GM19438 (cell line): ENCODE results near the gene CSGALNACT2.
"Not testable (repeated sequence)": the region's sequence is repeated elsewhere in the genome, so short reads cannot be mapped to it uniquely, and the experiment has no call there.

Source experiments
- ATAC-seq: cut with Tn5 transposase; IDR thresholded peaks from one replicate; pipeline ENCODE4 v1.9.1; 2021; ENCODE audit warnings: low read depth; ENCODE audit not compliant: unreplicated experiment

Gene CSGALNACT2

GRCh38 chr10:43138021-43138756, at the start of gene CSGALNACT2:
Gene CSGALNACT2, plus strand, starts transcription at chr10:43138445. Its CDS starts 16,705 bp downstream, at chr10:43155150.
- ATAC-seq, result peak; percentile 64

GRCh38 chr10:43089519-43089918, 48.7 kb upstream of the CSGALNACT2 start:
- no peak for ATAC-seq

DNA sequence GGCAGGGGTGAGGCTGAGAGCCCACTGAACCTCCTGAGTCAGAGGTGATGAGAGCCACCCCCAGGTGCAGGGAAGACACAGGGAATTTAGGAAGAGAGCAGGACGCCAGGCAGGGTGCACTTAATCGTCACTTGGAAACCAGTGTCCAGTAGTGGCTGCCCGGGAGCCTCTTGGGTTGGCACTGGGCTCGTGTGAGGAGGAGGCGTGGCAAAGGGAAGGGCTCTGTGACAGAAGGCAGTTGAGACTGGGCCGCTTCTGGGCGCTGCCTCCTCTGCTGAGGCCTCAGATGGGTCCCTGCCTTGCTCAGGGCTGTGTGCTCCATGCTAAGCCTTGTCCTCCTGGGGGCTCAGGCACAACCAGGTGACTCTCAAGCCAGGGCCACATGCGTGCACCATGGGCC, 48.1 kb upstream of the CSGALNACT2 start:
- ATAC-seq, result no peak

GRCh38 chr10:43090664-43091063, 47.6 kb upstream of the CSGALNACT2 start:
- no peak for ATAC-seq

DNA sequence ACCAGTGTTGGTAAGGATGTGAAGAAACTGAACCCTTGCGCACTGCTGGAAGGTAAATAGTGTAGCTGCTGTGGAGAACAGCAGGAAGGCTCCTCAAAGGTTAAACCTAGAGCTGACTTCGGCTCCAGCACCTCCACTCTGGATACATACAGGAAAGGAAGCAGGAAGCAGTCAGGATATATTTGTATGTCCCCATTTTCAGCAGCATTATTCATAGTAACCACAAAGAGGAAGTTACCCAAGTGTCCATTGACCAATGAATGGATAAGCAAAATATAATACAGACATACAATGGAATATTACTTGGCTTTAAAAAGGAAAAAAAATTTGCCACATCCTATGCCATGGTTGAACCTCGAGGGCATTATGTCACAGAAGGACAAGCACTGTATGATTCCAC, 46.4 kb upstream of the CSGALNACT2 start:
- ATAC-seq, result no peak

GRCh38 chr10:43093423-43094076, 44.7 kb upstream of the CSGALNACT2 start:
- ATAC-seq, result no peak

- ATAC-seq, result no peak
Measured at GRCh38 chr10:43094085-43094484, 44.2 kb upstream of the CSGALNACT2 start.

DNA sequence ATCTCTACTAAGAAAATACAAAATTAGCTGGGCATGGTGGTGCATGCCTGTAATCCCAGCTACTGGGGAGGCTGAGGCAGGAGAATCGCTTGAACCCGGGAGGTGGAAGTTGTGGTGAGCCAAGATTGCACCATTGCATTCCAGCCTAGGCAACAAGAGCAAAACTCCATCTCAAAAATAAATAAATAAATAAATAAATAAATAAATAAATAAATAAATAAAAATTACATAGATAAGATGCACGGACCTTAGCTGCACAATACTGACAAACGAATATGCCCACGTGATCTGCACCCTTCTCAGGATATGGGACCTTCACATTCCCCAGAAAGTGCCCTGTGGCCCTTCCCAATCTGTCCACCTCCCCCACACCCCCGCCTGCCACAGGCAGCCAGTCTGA, 38.9 kb upstream of the CSGALNACT2 start:
- ATAC-seq, result not testable (repeated sequence)

- ATAC-seq, result no peak
Measured at GRCh38 chr10:43099928-43100327, 38.3 kb upstream of the CSGALNACT2 start.

GRCh38 chr10:43100366-43100765, 37.9 kb upstream of the CSGALNACT2 start:
- no peak for ATAC-seq

DNA sequence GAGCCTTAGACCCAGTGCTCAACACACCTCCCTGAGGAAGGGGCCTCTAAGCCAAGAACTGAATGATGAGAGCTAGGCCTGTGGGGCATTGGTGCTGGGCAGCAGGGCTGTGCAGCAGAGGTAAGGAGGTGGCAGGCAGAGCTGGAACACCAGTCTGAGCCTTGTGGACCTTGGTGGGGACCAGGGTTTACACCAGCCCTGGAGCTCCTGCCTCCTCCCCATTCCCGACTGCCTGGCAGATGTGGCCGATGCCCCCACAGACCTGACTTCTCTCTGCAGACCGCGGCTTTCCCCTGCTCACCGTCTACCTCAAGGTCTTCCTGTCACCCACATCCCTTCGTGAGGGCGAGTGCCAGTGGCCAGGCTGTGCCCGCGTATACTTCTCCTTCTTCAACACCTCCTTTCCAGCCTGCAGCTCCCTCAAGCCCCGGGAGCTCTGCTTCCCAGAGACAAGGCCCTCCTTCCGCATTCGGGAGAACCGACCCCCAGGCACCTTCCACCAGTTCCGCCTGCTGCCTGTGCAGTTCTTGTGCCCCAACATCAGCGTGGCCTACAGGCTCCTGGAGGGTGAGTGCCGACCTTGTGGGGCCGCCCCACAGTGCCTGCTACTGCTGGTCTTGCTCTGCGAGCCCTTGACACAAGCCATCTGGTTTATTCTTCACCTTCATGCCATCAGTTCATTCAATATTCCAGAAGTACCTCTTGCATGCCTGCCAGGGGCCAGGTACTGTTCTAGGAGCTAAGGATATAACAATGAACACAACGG, 36.0 kb upstream of the CSGALNACT2 start:
- no peak for ATAC-seq

GRCh38 chr10:43105102-43105955, 32.9 kb upstream of the CSGALNACT2 start:
- ATAC-seq, result peak; percentile 84

DNA sequence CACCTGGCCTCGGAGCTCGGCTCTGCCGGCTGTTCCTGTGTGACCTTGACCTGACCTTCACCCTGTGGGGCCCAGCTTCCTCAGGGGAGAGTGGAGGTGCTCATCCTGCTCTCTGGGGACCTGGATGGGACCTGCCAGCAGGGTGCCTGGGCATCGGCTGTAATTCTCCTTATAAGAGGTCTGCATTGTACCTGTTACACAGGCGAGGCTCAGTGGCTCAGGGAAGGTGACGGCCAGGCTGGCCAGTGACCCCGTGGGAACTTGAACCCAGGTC, 32.4 kb upstream of the CSGALNACT2 start:
- no peak for ATAC-seq

GRCh38 chr10:43106256-43107091, 31.8 kb upstream of the CSGALNACT2 start:
- ATAC-seq, result no peak

DNA sequence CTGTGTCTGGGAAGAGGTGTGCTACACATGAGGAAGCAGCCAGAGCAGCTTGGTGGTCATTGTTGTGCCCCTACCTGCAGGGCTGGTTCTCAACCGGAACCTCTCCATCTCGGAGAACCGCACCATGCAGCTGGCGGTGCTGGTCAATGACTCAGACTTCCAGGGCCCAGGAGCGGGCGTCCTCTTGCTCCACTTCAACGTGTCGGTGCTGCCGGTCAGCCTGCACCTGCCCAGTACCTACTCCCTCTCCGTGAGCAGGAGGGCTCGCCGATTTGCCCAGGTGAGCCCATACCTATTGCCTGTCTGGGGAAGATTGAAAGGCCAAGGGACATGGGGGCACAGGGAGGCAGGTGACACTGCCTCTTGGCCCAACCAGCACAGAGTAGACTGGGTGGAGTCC, 29.3 kb upstream of the CSGALNACT2 start:
- ATAC-seq, result no peak

- no peak for ATAC-seq
Measured at GRCh38 chr10:43109671-43110249, 28.5 kb upstream of the CSGALNACT2 start.

GRCh38 chr10:43110338-43111071, 27.7 kb upstream of the CSGALNACT2 start:
- ATAC-seq, result peak; percentile 63

DNA sequence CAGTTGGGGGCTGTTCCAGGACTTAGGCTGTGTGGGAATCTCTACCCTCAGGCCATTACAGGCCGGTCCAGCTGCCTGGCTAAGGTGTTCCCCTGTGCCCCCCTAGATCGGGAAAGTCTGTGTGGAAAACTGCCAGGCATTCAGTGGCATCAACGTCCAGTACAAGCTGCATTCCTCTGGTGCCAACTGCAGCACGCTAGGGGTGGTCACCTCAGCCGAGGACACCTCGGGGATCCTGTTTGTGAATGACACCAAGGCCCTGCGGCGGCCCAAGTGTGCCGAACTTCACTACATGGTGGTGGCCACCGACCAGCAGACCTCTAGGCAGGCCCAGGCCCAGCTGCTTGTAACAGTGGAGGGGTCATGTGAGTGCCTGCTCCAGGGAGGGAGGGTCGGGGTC, 27.1 kb upstream of the CSGALNACT2 start:
- no peak for ATAC-seq
